Renal pelvis (tissue), 4 donors: Measurements from ENCODE around the gene NDUFAF3. TPM values are rescaled to one million over a fixed set of nuclear protein-coding genes. Genes with fewer than 3 reads are reported as not detected.

ENCODE experiments used
- DNase-seq: peaks from one replicate; pipeline ENCODE4 v3.0.0-alpha.2; 2013
- polyA plus RNA-seq, 3 donors: library from polyadenylated mRNA; unstranded; fragments of 120-200 nt; gene quantifications; one replicate each; pipeline ENCODE4 v1.2.1, GENCODE V29; 2013; ENCODE audit not compliant: insufficient read length in 3 of 3

NDUFAF3 gene
- polyA plus RNA-seq, 3 donors, result 65.8 to 80.8 (median 73.7) TPM

DNA sequence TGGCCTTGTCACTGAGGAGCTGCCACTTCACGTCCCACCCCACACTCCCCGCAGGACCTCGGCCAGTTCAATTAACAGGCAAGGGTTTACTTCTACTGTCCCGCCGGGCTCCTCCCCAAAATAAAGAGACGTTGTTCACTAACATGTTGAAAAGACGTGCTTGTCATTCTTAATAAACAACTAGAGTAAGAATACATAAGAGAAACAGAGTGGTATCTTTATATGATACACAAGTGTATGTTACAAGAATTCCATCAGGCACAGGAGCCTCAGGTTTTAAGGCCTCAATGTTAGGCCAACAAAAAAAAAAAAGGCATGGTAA, 7.6 kb downstream of the NDUFAF3 start:
- DNase-seq, result no peak

- DNase-seq, result no peak
Measured at GRCh38 chr3:49030321-49030720, 8.4 kb downstream of the NDUFAF3 start.

- DNase-seq, result no peak
Measured at GRCh38 chr3:49032646-49033304, 10.9 kb downstream of the NDUFAF3 start.

GRCh38 chr3:49034650-49035049, 12.7 kb downstream of the NDUFAF3 start:
- no peak for DNase-seq

GRCh38 chr3:49035281-49035680, 13.4 kb downstream of the NDUFAF3 start:
- DNase-seq, result no peak

GRCh38 chr3:49053543-49053942, 31.6 kb downstream of the NDUFAF3 start:
- no peak for DNase-seq

- DNase-seq, result no peak
Measured at GRCh38 chr3:49054344-49054862, 32.5 kb downstream of the NDUFAF3 start.

DNA sequence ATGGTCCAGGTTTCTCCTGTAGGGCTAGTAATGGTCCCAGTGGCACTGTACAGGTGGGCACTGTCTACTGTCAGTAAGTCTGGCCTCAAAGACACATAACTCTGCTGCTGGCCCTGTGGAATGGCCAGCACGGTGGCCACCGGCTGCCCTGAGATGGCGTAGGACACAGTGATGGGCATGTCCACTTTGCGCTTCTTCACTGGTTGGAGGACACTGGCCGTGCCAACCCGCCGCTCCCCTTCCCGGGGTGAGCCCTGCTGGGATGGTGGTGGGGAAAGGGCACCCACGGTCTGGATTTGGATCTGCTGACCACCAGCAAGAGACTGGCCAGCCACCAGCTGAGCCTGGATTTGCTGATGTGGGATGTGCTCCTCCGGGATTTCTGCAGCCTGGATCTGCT, 35.3 kb downstream of the NDUFAF3 start:
- no peak for DNase-seq

GRCh38 chr3:49058011-49058410, 36.1 kb downstream of the NDUFAF3 start:
- DNase-seq, result no peak

Other genes with a start within 250 kb of the NDUFAF3 start
- 10 to 100 TPM; 36.9 to 45.6 (median 39.1) TPM for gene PRKAR2A, start 174.2 kb upstream of the NDUFAF3 start, polyA plus RNA-seq
- 10 to 100 TPM; 18.2 to 21.4 (median 20.8) TPM for gene SLC25A20, start 123.2 kb upstream of the NDUFAF3 start, polyA plus RNA-seq
- 100 to 1,000 TPM in 1 of 3 donors, 10 to 100 TPM in 2; 65.3 to 111 (median 94.8) TPM for gene ARIH2, start 103.3 kb upstream of the NDUFAF3 start, polyA plus RNA-seq
- 10 to 100 TPM; 53.3 to 55.6 (median 54.8) TPM for gene P4HTM, start 31.9 kb upstream of the NDUFAF3 start, polyA plus RNA-seq
- gene WDR6, start 14.7 kb upstream of the NDUFAF3 start, polyA plus RNA-seq, result 100 to 1,000 TPM; 211 to 244 (median 231) TPM
- 10 to 100 TPM; 73.0 to 79.2 (median 77.4) TPM for gene DALRD3, start 3.5 kb upstream of the NDUFAF3 start, polyA plus RNA-seq
- gene IMPDH2, start 7.3 kb downstream of the NDUFAF3 start, polyA plus RNA-seq, result 100 to 1,000 TPM; 219 to 234 (median 233) TPM
- 10 to 100 TPM; 78.9 to 87.3 (median 82.2) TPM for gene QRICH1, start 72.0 kb downstream of the NDUFAF3 start, polyA plus RNA-seq
- gene QARS1, start 82.6 kb downstream of the NDUFAF3 start, polyA plus RNA-seq, result 100 to 1,000 TPM; 310 to 324 (median 317) TPM
- gene USP19, start 98.7 kb downstream of the NDUFAF3 start, polyA plus RNA-seq, result 10 to 100 TPM; 61.3 to 66.0 (median 61.4) TPM
- gene LAMB2, start 110.9 kb downstream of the NDUFAF3 start, polyA plus RNA-seq, result 100 to 1,000 TPM; 397 to 499 (median 414) TPM
- gene CCDC71, start 144.2 kb downstream of the NDUFAF3 start, polyA plus RNA-seq, result 10 to 100 TPM; 21.8 to 30.2 (median 26.8) TPM
- 10 to 100 TPM; 43.7 to 45.0 (median 44.1) TPM for gene KLHDC8B, start 149.5 kb downstream of the NDUFAF3 start, polyA plus RNA-seq